ACC112 (cell line): Measurements from ENCODE around the gene ZNF154.

Experiments used
- H2AFZ ChIP-seq: fragments of 200-600 bp; sonication (generic); one replicate; pipeline ENCODE4 v1.6.0; 2017; ENCODE audit warnings: antibody characterized with exemption, low read length; ENCODE audit not compliant: unreplicated experiment
- H3K27ac ChIP-seq: fragments of 200-600 bp; sonication (generic); 2 replicates; pipeline ENCODE4 v1.5.1; 2014; ENCODE audit warnings: low read depth, mild to moderate bottlenecking, antibody characterized with exemption, low read length, moderate library complexity
- H3K27me3 ChIP-seq: fragments of 200-600 bp; sonication (generic); 2 replicates; pipeline ENCODE4 v1.6.1; 2014; ENCODE audit warnings: mild to moderate bottlenecking, antibody characterized with exemption, low read length, moderate library complexity, mixed read lengths; ENCODE audit not compliant: insufficient read depth
- H3K36me3 ChIP-seq: fragments of 200-600 bp; sonication (generic); 2 replicates; pipeline ENCODE4 v1.6.1; 2016; ENCODE audit warnings: mild to moderate bottlenecking, antibody characterized with exemption, low read length, moderate library complexity, mixed read lengths; ENCODE audit not compliant: insufficient read depth
- H3K4me1 ChIP-seq: fragments of 200-600 bp; sonication (generic); one replicate; pipeline ENCODE4 v1.6.1; 2016; ENCODE audit warnings: low read length, mixed read lengths; ENCODE audit not compliant: insufficient read depth, unreplicated experiment, control insufficient read depth
- H3K4me3 ChIP-seq: fragments of 200-600 bp; sonication (generic); 2 replicates; pipeline ENCODE4 v1.5.1; 2014; ENCODE audit warnings: mild to moderate bottlenecking, low read depth, low read length
- H3K79me2 ChIP-seq: fragments of 200-600 bp; sonication (generic); one replicate; pipeline ENCODE4 v1.6.0; 2016; ENCODE audit warnings: low read length; ENCODE audit not compliant: control insufficient read depth, unreplicated experiment, insufficient read depth

ZNF154 gene

DNA sequence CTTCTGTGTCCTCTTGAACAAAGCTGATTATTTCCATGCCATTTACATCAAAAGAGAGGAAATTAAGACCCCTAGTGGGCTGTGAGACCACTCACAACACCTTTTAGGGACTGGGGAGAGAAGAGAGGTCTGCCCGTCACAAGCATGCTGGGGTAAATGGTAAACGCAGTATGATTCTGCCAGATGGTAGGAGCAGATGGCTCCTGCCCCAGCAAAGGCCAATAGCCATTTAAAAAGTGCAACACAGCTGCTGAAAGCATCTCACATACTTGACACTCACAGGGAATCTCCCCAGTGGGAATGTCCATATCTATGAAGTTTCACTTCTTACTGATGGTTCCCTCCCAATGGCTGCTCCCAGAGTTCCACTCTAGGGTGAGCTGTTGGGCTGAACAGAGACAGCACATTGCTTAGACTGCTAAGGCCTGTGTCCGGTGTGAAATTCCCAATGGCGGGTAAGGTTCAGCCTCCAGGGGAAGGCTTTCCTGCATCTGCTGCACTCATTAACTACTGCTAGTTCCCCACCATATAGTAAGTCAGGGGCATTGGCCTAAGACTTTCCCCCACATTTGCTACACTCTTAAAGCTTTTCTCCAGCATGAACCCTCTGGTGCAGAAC is 11.0 kb upstream of the ZNF154 start:
- no peaks in the 10 kb centered on the region for H3K4me1 ChIP-seq
- H3K79me2 ChIP-seq = no peaks in the 10 kb centered on the region
- no peaks in the 10 kb centered on the region for H3K27me3 ChIP-seq
- no peak overlapping the region for H2AFZ ChIP-seq
- H3K27ac ChIP-seq = no peak overlapping the region
- peaks cover 38% of the 10 kb centered on the region for H3K36me3 ChIP-seq
- H3K4me3 ChIP-seq = no peak overlapping the region

DNA sequence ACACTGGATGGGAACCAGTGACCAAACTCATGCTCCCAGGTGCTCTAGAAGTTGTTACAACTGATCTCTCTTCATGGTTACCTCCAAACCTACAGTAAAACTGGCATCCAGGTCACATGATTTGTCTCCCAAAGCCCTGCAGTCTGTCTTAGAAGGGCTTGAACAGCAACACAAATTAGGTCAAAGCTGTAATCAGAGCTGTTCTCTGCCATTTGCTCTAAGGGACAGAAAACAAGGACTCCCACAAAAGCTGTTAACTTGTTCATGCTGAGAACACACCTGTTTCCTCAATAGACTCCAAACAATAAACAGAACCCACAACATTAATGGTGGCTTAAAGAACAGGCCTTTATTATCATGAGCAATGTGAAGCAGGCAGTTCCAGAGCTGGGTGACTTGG is 10.4 kb upstream of the ZNF154 start:
- Histone ChIP-seq H2AFZ (no peak overlapping the region), H3K79me2 (no peaks in the 10 kb centered on the region), H3K27ac (no peak overlapping the region), H3K27me3 (no peaks in the 10 kb centered on the region), H3K36me3 (peaks cover 38% of the 10 kb centered on the region), H3K4me1 (no peaks in the 10 kb centered on the region), H3K4me3 (no peak overlapping the region)

DNA sequence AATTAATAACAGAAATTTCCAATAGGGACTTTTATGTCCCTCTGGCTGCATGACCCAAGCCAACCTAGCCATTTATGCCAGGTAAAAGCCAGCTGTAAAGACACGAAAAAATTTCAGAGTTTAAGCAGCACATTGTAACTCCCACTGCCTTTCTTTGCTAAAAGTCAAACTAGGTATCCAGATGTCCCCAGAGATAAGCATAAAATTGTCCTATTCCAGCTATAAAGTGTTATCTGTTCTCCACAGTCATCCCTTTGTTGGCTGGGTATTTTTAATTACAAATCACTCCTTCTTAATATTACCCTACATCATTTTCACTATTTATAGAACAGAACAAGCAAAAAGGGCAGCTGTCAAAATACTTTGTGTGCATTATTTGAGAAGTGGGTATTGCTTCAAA is 3.2 kb upstream of the ZNF154 start:
- Histone ChIP-seq H3K27me3 (no peaks in the 10 kb centered on the region), H3K36me3 (no peaks in the 10 kb centered on the region), H2AFZ (no peak overlapping the region)

GRCh38 chr19:57709616-57710015 is 612 bp upstream of the ZNF154 start:
- no peaks in the 10 kb centered on the region for H3K27me3 ChIP-seq
- no peak overlapping the region for H3K27ac ChIP-seq
- H3K4me3 ChIP-seq = peak overlapping the region; percentile 91
- peaks cover 5% of the 10 kb centered on the region for H3K4me1 ChIP-seq
- peaks cover 13% of the 10 kb centered on the region for H3K79me2 ChIP-seq
- no peaks in the 10 kb centered on the region for H3K36me3 ChIP-seq
- no peak overlapping the region for H2AFZ ChIP-seq

More for the DNA sequence above, 3.2 kb upstream of the ZNF154 start:
- H3K79me2 ChIP-seq = peaks cover 4% of the 10 kb centered on the region
- peaks cover 5% of the 10 kb centered on the region for H3K4me1 ChIP-seq
- no peak overlapping the region for H3K4me3 ChIP-seq
- no peak overlapping the region for H3K27ac ChIP-seq

- Histone ChIP-seq H3K27me3 (no peaks in the 10 kb centered on the region), H3K27ac (no peak overlapping the region), H3K36me3 (peaks cover 19% of the 10 kb centered on the region), H2AFZ (no peak overlapping the region), H3K4me3 (no peak overlapping the region), H3K4me1 (peaks cover 5% of the 10 kb centered on the region), H3K79me2 (peaks cover 13% of the 10 kb centered on the region)
Observed at GRCh38 chr19:57706346-57706745, 2.7 kb downstream of the ZNF154 start.

- H3K27ac ChIP-seq = no peak overlapping the region
- peaks cover 37% of the 10 kb centered on the region for H3K36me3 ChIP-seq
- H3K4me3 ChIP-seq = no peak overlapping the region
- peaks cover 6% of the 10 kb centered on the region for H3K79me2 ChIP-seq
- H3K27me3 ChIP-seq = no peaks in the 10 kb centered on the region
- H2AFZ ChIP-seq = no peak overlapping the region
- H3K4me1 ChIP-seq = no peaks in the 10 kb centered on the region
Observed at GRCh38 chr19:57701625-57702024, 7.4 kb downstream of the ZNF154 start.

DNA sequence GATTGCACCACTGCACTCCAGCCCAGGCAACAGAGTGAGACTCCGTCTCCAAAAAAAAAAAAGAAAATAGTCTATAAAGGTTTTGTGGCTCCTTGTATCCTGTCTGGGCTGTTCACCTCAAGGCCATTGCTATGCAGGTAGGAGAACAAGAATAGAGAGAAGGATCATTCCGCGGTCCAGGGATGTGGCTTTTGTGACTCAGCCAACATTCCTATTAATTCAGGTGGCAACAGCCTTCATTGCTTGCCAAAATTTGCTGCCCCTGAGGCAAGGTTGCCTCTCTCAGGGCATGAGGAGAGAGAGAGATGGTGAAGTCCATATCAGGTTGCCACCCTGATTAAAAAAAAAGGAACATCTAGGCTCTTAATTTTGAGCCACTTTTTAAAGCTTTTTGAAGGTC is 19.3 kb downstream of the ZNF154 start:
- Histone ChIP-seq H2AFZ (no peak overlapping the region), H3K36me3 (peaks cover 45% of the 10 kb centered on the region), H3K79me2 (peaks cover 27% of the 10 kb centered on the region), H3K27ac (no peak overlapping the region), H3K27me3 (no peaks in the 10 kb centered on the region), H3K4me3 (no peak overlapping the region), H3K4me1 (no peaks in the 10 kb centered on the region)

DNA sequence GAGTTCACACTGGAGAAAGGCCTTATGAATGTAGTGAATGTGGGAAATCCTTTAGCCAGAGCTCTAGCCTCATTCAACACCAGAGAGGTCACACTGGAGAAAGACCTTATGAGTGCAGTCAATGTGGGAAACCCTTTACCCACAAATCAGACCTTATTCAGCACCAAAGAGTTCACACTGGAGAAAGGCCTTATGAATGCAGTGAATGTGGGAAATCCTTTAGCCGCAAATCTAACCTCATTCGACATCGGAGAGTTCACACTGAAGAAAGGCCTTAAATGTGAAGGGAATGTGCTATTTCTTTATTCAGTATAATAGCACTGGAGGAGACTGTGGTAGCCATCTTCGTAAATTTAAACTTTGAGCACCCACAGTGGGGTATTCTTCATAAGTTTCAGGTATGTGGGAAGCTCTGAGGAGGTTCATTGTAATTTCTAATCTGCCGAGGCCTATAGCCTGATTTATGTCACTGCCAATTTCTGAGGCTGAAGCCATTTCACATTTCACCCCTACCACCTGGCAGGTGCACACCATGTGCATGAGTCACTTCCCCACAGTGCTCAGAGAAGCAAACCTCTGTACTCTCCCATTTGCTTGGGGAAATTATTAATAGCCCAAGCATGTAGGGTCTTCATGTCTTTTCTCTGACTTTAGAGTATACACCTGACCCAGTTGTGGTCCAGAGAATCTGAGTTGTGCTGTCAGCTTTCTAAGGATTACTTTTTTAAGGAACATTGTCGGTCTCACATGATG is 20.8 kb downstream of the ZNF154 start:
- no peak overlapping the region for H2AFZ ChIP-seq
- no peak overlapping the region for H3K27ac ChIP-seq
- H3K36me3 ChIP-seq = peaks cover 57% of the 10 kb centered on the region
- no peaks in the 10 kb centered on the region for H3K27me3 ChIP-seq
- peaks cover 1% of the 10 kb centered on the region for H3K4me1 ChIP-seq
- H3K79me2 ChIP-seq = peaks cover 43% of the 10 kb centered on the region
- no peak overlapping the region for H3K4me3 ChIP-seq

DNA sequence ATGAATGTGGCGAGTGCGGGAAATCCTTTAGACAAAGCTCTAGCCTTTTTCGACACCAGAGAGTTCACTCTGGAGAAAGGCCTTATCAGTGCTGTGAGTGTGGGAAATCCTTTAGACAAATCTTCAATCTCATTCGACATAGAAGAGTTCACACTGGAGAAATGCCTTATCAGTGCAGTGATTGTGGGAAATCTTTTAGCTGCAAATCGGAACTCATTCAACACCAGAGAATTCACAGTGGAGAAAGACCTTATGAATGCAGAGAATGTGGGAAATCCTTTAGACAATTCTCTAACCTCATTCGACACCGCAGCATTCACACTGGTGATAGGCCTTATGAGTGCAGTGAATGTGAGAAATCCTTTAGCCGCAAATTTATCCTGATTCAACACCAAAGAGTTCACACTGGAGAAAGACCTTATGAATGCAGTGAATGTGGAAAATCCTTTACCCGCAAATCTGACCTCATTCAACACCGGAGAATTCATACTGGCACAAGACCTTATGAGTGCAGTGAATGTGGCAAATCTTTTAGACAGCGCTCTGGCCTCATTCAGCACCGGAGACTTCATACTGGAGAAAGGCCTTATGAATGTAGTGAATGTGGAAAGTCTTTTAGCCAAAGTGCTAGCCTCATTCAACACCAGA is 21.5 kb downstream of the ZNF154 start:
- Histone ChIP-seq H3K36me3 (peaks cover 57% of the 10 kb centered on the region), H3K27me3 (no peaks in the 10 kb centered on the region), H2AFZ (no peak overlapping the region), H3K79me2 (peaks cover 50% of the 10 kb centered on the region), H3K27ac (no peak overlapping the region), H3K4me3 (no peak overlapping the region), H3K4me1 (peaks cover 4% of the 10 kb centered on the region)

- Histone ChIP-seq H3K4me3 (no peak overlapping the region), H3K79me2 (peaks cover 57% of the 10 kb centered on the region)
Observed at GRCh38 chr19:57686727-57687126, 22.3 kb downstream of the ZNF154 start.

More at GRCh38 chr19:57686727-57687126, 22.3 kb downstream of the ZNF154 start:
- H3K4me1 ChIP-seq = peaks cover 4% of the 10 kb centered on the region
- H3K36me3 ChIP-seq = peaks cover 57% of the 10 kb centered on the region
- H2AFZ ChIP-seq = no peak overlapping the region
- no peaks in the 10 kb centered on the region for H3K27me3 ChIP-seq
- H3K27ac ChIP-seq = no peak overlapping the region
